Cerebellar cortex (tissue), 1 donor: ENCODE measurements around the gene FRYL.
"Not testable (repeated sequence)": the region's sequence is repeated elsewhere in the genome, so short reads cannot be mapped to it uniquely, and the experiment has no call there.

ENCODE experiments used
- DNase-seq: peaks from one replicate; pipeline ENCODE4 v3.0.0-alpha.2; 2015; ENCODE audit warnings: low spot score

Gene FRYL

DNA sequence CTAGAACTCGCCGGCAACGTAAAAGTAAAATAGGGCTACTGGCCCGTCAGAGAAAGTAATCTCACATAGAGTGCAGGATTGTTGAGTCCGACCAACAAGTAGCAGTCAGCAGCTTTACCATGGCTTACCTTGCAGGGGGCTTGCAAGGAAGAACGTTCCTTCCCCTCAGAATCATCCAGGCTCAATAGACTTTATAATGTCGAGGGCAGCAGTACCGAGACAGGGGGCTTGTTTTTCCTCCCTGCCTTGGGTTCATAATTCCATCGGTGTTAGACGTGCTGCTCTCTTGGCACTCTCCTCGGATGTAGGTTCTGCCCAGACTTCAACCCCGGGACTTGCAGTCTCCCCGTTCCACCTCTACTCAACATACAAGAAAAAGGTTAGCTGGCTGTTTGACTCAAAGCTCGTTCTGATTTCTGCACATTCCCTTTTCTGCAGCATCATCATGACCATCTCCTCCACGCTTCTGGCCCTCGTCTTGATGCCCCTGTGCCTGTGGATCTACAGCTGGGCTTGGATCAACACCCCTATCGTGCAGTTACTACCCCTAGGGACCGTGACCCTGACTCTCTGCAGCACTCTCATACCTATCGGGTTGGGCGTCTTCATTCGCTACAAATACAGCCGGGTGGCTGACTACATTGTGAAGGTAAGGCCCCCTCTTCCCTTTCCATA lies 295.4 kb downstream of the FRYL start:
- no peak for DNase-seq

GRCh38 chr4:48483777-48484493 lies 296.1 kb downstream of the FRYL start:
- no peak for DNase-seq

DNA sequence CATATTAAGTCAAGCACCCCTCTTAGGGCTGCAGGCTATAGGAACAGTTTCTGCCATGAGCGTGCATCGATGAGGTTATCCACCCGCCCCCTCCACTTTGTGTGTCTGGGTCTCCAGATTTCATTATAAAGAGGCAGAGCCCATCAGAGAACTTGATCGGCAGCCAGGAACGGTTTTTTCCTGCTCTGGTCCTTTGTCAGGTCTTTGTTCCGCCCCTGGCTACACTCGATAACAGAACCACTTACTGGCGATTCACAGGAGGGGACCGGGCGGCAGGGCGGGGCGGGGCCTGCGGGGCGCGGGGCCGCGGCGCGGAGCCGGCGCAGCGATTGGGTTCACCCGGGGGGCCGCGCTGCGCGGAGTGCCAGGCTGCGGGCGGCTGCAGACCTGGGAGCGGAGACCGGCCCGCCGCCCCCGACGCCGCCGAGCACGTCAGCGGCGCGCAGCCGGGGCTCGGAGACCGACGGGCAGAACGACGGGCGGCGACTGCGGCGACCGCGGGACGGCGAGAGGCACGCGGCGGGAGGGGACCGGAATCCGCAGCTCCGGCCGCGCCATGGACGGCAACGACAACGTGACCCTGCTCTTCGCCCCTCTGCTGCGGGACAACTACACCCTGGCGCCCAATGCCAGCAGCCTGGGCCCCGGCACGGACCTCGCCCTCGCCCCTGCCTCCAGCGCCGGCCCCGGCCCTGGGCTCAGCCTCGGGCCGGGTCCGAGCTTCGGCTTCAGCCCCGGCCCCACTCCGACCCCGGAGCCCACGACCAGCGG lies 296.9 kb downstream of the FRYL start, which contains the start of gene SLC10A4:
Gene SLC10A4, plus strand, starts transcription at position 338 of the 771 bp plus-strand sequence. Its CDS starts 219 bp downstream, at position 557.
- DNase-seq, result no peak

DNA sequence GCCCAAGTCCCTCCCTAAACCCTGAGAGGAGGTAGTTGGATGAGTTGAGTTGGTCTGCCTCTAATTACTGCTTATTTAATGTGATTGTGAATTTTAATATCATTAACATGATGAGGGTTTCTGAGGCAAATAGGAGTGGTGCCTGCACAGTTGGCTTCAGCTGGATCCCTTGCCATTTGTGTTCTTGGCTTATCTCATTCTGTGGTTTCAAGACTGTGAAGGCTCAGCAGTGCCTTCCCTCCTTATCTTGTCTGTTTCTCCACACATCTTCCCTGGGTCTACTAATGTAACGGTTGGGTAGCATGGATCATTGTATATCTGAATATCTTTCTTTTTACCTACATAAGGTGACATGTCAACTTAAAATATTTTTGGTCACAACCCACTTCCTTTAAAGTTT lies 298.5 kb downstream of the FRYL start:
- DNase-seq, result no peak

DNA sequence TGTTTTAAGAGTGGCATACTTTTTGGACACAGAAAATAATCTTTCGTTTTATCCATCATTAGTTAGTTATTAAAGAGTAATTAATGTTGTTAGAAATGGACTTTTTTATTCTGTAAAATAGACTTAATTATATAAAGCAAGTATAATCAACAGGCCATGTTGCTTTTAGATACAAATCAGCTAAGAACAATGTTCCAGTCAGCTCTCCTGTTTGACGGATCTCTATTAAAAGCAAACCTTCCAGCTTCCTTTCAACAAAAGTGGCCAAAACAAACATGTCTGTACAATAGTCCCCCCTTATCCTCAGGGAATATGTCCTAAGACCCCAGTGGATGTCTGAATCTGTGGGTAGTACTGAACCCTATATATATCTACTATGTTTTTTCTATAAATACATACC lies 301.8 kb downstream of the FRYL start:
- no peak for DNase-seq

DNA sequence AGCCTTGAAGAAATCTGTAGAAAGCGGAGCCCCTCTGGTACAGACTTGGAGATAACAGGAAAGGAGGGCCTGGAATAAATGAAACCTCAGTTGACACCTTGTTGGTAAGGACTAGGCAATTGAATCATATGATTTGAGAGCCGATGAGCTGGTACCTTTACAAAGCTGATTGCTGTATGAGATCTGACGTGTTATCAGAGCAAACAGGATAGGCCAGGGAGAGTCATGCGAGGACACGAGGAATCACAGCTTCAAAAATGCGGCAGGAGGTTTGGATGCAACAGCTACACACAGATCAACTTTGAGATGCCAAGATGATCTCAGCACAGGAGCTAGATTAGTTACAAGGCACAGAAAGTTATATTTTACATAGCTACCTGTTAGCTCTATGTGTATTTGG lies 304.3 kb downstream of the FRYL start:
- DNase-seq, result no peak

DNA sequence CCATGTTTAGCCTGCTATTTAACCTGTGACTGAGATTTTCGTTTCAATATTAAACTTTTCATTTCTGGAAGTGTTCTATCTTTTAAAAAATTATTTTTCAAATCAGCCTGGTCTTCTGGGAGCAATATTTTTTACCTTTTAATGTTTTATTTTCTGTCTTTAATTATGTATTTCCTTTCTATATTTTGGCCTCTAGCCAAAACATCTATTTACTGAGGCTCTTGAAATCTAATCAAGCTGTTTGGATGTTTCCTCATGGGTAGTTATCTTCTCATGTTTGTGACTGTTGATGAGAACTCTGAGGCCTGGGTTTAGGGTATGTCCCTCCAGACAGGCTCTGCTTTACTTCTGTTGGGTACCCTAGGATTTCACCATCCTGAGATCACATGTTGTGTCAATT lies 307.3 kb downstream of the FRYL start:
- no peak for DNase-seq

DNA sequence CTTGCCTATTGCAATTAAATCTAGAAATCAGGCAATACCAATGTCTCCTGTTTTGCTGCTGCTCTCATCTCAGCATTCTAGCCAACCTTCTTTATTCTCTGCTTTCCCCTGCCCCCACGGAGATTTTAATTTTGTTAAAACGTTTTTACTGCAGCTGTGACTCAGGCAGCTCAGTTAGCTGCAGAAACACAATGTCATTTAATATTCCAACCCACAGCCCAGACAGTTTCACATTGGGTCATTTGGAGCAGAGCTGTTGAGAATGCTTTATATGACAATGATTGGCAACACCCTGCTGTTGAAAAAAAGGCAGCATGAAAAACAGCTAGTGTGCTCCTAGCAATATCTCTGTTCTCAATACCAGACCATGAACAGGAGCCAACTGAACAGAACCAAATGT lies 309.5 kb downstream of the FRYL start:
- no peak for DNase-seq

- DNase-seq, result no peak
Measured at GRCh38 chr4:48470137-48470536, 309.9 kb downstream of the FRYL start.

DNA sequence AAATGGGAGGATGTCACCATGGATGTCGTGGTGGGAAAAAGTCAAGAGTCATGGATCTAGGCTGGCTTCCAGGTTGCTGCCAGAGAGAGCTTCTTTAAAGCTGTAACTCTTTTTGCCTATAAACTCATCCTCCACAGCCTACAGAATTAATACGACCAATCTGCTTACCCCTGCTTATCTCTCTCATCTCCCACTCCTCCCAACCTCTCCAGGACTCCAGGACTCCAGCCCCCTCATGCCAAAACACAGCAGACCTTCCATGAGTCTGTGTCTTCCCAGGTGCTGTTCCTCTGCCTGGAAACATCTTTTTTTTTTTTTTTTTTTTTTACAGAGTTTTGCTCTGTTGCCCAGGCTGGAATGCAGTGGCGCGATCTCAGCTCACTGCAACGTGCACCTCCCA lies 312.2 kb downstream of the FRYL start:
- DNase-seq, result no peak

GRCh38 chr4:48467442-48467841 lies 312.6 kb downstream of the FRYL start:
- DNase-seq, result no peak

GRCh38 chr4:48462363-48462762 lies 317.7 kb downstream of the FRYL start:
- DNase-seq, result no peak

DNA sequence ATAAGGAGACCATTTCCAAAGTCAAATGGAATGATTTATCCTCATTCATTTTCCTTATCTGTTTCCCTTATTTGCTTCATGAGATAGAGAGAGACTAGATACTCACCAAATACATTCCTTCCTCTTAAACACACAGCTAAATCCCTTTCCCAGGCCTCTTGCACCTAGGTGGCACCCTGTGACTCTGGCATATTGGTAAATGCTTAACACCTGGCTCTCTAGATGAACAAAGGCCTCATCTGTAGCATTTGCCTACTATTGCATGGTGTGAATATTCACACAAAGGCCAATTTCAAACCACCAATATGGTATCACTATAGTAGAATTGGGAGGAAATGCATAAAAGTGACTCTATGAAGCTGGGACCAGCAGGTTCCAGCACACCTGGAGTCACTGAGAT lies 319.1 kb downstream of the FRYL start:
- no peak for DNase-seq

- no peak for DNase-seq
Measured at GRCh38 chr4:48454591-48454990, 325.5 kb downstream of the FRYL start.

GRCh38 chr4:48451656-48452055 lies 328.4 kb downstream of the FRYL start:
- DNase-seq, result not testable (repeated sequence)

DNA sequence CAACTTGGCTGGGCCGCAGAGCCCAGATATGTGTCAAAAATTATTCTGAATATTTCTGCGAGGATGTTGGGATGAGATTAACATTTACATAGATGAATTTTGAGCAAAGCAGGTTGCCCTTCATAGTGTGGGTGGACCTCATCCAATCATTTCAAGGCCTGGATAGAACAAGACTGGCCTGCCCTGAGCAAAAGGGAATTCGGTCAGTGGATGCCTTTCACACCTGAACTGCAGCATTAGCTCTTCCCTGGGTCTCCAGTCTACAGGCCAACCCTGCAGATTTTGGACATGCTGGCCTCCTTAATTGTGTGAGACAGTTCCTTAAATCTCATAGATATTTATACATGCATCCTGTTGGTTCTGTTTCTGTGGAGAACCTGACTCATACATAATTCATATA lies 329.3 kb downstream of the FRYL start:
- DNase-seq, result no peak

GRCh38 chr4:48449151-48449550 lies 330.9 kb downstream of the FRYL start:
- DNase-seq, result no peak
